K562 (cell line): ENCODE data around the gene MED14. TPM values are rescaled to one million over a fixed set of nuclear protein-coding genes. Genes with fewer than 3 reads are reported as not detected.

ENCODE experiments used
- ATAC-seq: fragments of 200-7000 bp; cut with Tn5 transposase; 3 replicates; pipeline ENCODE4 v1.9.1; 2020; ENCODE audit warnings: moderate library complexity
- BruUV-seq: library from RNA; stranded (reverse); fragments of 400-500 nt; replicated peaks from 2 replicates; lab custom pipeline; 2021; lab: Mats Ljungman, UMichigan
- CTCF ChIA-PET: fragments of 300-600 bp; formaldehyde crosslinking; extraction: SDS; loops from one replicate; lab custom pipeline; 2021; ENCODE audit warnings: low intra/inter-chr PET ratio; lab: Yijun Ruan, JAX
- POLR2A ChIA-PET: fragments of 300-600, 350-650 bp; sonication (Branson Sonifier 250); formaldehyde crosslinking; extraction: SDS; loops from one replicate; lab custom pipeline; 2021; ENCODE audit warnings: antibody characterized with exemption, inconsistent platforms; lab: Yijun Ruan, JAX
- DNase-seq, 4 experiments: peaks; one replicate each; pipeline versions ENCODE4 v3.0.0 to v3.0.0-alpha.2; 2011 to 2018; ENCODE audit warnings: low spot score in 3 of 4, mixed read lengths in 3 of 4; ENCODE audit errors: extremely low read depth in 1 of 4
- FAIRE-seq: peaks from 2 replicates; lab custom pipeline; 2011; peaks lifted over from hg19 to GRCh38; lab: Jason Lieb, UNC
- H2AFZ ChIP-seq: 2 replicates; pipeline ENCODE4 v1.6.0; 2011; ENCODE audit warnings: low read depth, low read length, control low read depth, inconsistent platforms
- H3K27ac ChIP-seq: fragments of 200-600 bp; 3 replicates; pipeline ENCODE4 v1.8.0; 2011; ENCODE audit warnings: low read depth, mild to moderate bottlenecking, control low read depth, inconsistent platforms, low read length, moderate library complexity, mixed read lengths; ENCODE audit errors: extremely low read depth
- H3K27me3 ChIP-seq, 2 experiments: fragments of 300-600 bp in 1 of 2; 2 replicates in 1 of 2; 3 replicates in 1 of 2; pipeline versions ENCODE4 v1.6.0 to v1.8.0; 2011; ENCODE audit warnings: inconsistent platforms in 2 of 2, low read length in 2 of 2, mild to moderate bottlenecking in 1 of 2, mixed read lengths in 1 of 2, moderate library complexity in 1 of 2; ENCODE audit not compliant: control insufficient read depth in 2 of 2, insufficient read depth in 2 of 2
- H3K36me3 ChIP-seq: fragments of 300-600 bp; 3 replicates; pipeline ENCODE4 v1.8.0; 2011; ENCODE audit warnings: mild to moderate bottlenecking, low read length, inconsistent platforms; ENCODE audit not compliant: control insufficient read depth, insufficient read depth
- H3K4me1 ChIP-seq, 2 experiments: fragments of 200-600 bp in 1 of 2; replicated peaks in 1 of 2; 2 replicates in 1 of 2; 3 replicates in 1 of 2; pipeline versions ENCODE4 v1.5.1 to v1.8.0; 2011; ENCODE audit warnings: inconsistent platforms in 2 of 2, low read length in 2 of 2, mild to moderate bottlenecking in 1 of 2, mixed read lengths in 1 of 2, moderate library complexity in 1 of 2; ENCODE audit not compliant: control insufficient read depth in 2 of 2, insufficient read depth in 2 of 2
- H3K4me2 ChIP-seq: 2 replicates; pipeline ENCODE4 v1.6.1; 2011; ENCODE audit warnings: low read length, control low read depth, inconsistent platforms, mixed read lengths; ENCODE audit not compliant: insufficient read depth
- H3K4me3 ChIP-seq: fragments of 200-600 bp; sonication (generic), shearing (Covaris generic); 2 replicates; pipeline ENCODE4 v1.5.1; 2016; ENCODE audit warnings: control low read depth, inconsistent platforms
- H3K79me2 ChIP-seq: fragments of 200-600 bp; 3 replicates; pipeline ENCODE4 v1.8.0; 2011; ENCODE audit warnings: low read length, inconsistent platforms; ENCODE audit not compliant: control insufficient read depth, insufficient read depth
- H3K9ac ChIP-seq, 2 experiments: 2 replicates each; pipeline versions ENCODE4 v1.6.0 to v1.6.1; 2011; ENCODE audit warnings: low read depth in 2 of 2, low read length in 2 of 2, control low read depth in 1 of 2, inconsistent platforms in 1 of 2, mild to moderate bottlenecking in 1 of 2, mixed read lengths in 1 of 2; ENCODE audit not compliant: insufficient read depth in 1 of 2
- H3K9me1 ChIP-seq: one replicate; pipeline ENCODE4 v1.6.0; 2011; ENCODE audit warnings: inconsistent platforms, mild to moderate bottlenecking, low read length, moderate library complexity; ENCODE audit not compliant: control insufficient read depth, insufficient read depth
- H3K9me3 ChIP-seq: replicated peaks from 2 replicates; pipeline ENCODE4 v1.5.1; 2011; ENCODE audit warnings: low read depth, low read length, inconsistent platforms; ENCODE audit not compliant: control insufficient read depth, insufficient read depth
- H4K20me1 ChIP-seq: replicated peaks from 2 replicates; pipeline ENCODE4 v1.6.1; 2011; ENCODE audit warnings: low read length, inconsistent platforms, mixed read lengths; ENCODE audit not compliant: control insufficient read depth, insufficient read depth
- BRD4 ChIP-seq: fragments of 200-600 bp; sonication (generic); IDR thresholded peaks from 2 replicates; pipeline ENCODE4 v1.6.1; 2017; ENCODE audit warnings: inconsistent platforms
- CBFA2T2 ChIP-seq: fragments of 450-650 bp; conservative IDR thresholded peaks from 2 replicates; pipeline ENCODE4 v1.6.1; 2017; ENCODE audit warnings: mild to moderate bottlenecking
- FOXK1 ChIP-seq: sonication (generic); formaldehyde crosslinking; IDR thresholded peaks from 2 replicates; pipeline ENCODE4 v1.8.0; 2022; ENCODE audit warnings: missing genetic modification reagents, mild to moderate bottlenecking, borderline replicate concordance
- KAT8 ChIP-seq: fragments of 450-650 bp; IDR thresholded peaks from 2 replicates; pipeline ENCODE4 v1.6.1; 2016; ENCODE audit warnings: low read depth, mild to moderate bottlenecking
- PRMT5 ChIP-seq: sonication (generic); formaldehyde crosslinking; IDR thresholded peaks from 2 replicates; pipeline ENCODE4 v1.5.0; 2020; ENCODE audit warnings: missing genetic modification reagents
- RBM17 ChIP-seq: fragments of 200-400 bp; formaldehyde crosslinking; IDR thresholded peaks from 2 replicates; pipeline ENCODE4 v1.6.1; 2017; ENCODE audit warnings: low read depth, mild to moderate bottlenecking, low read length, borderline replicate concordance
- TEAD1 ChIP-seq, 2 experiments: fragments of 450-650 bp in 1 of 2; sonication (generic) in 1 of 2; formaldehyde crosslinking; IDR thresholded peaks; 2 replicates each; pipeline versions ENCODE4 v1.4.0 to v1.8.0; 2020 to 2022; ENCODE audit warnings: mild to moderate bottlenecking in 2 of 2, missing genetic modification reagents in 1 of 2
- YBX1 ChIP-seq: fragments of 450-650 bp; IDR thresholded peaks from 2 replicates; pipeline ENCODE4 v1.7.1; 2016; ENCODE audit warnings: mild to moderate bottlenecking
- ZNF253 ChIP-seq: fragments of 250-450 bp; sonication (Bioruptor Pico); conservative IDR thresholded peaks from 2 replicates; pipeline ENCODE4 v1.6.1; 2021; ENCODE audit warnings: mild to moderate bottlenecking
- ZNF584 ChIP-seq: fragments of 200-800 bp; sonication (Bioruptor generic); IDR thresholded peaks from 2 replicates; pipeline ENCODE4 v1.6.1; 2016; ENCODE audit warnings: low read depth, mild to moderate bottlenecking, missing genetic modification characterization, missing compliant biosample characterization
- WGBS: fragments of 100-300 bp; shearing (Covaris generic); methylation state at CpG from one replicate; pipeline ENCODE4 v1.1.6; 2016; ENCODE audit warnings: low coverage, mixed read lengths; ENCODE audit not compliant: insufficient coverage; ENCODE audit errors: missing lambda C conversion rate; 5-methylcytosine and 5-hydroxymethylcytosine counted together
- in situ Hi-C: fragments of 300-500 bp; cut with MboI; formaldehyde crosslinking; loops from 4 replicates; pipeline ENCODE4 v1.15.0; 2018; ENCODE audit warnings: inconsistent platforms, mixed read lengths
- intact Hi-C: fragments of 100-400 bp; cut with micrococcal nuclease; formaldehyde crosslinking; loops from 2 replicates; pipeline ENCODE4 v1.14.2; 2022
- polyA plus RNA-seq, 8 experiments: library from polyadenylated mRNA; depleted of rRNA in 4 of 8; stranded (reverse) in 5 of 8; unstranded in 3 of 8; fragments of >200 nt; fragmentation: Nextera tagmentation in 2 of 8; fragmentation: Illumina TruSeq in 1 of 8; extraction: Ambion mirVana in 2 of 8; extraction: Trizol in 1 of 8; gene quantifications; 2 replicates each; pipeline versions ENCODE4 v1.2.1 to v1.2.3, GENCODE V29; 2011 to 2014; ENCODE audit warnings: inconsistent platforms in 1 of 8, missing spikeins in 1 of 8
- total RNA-seq, 7 experiments: library from RNA; depleted of rRNA in 6 of 7; stranded (reverse); fragments of >200 nt in 6 of 7; fragmentation: Illumina TruSeq in 2 of 7; extraction: Trizol in 2 of 7; gene quantifications; 2 replicates each; pipeline versions ENCODE4 v1.2.1 to v1.2.3, GENCODE V29; 2011 to 2021; ENCODE audit warnings: low replicate concordance in 1 of 7
- TF ChIP-seq, protein P1 (sequence below): fragments of 450-650 bp; formaldehyde crosslinking; IDR thresholded peaks from 2 replicates; pipeline ENCODE4 v1.4.0; 2020; ENCODE audit warnings: mild to moderate bottlenecking, moderate library complexity
- TF ChIP-seq, protein P2 (sequence below): sonication (generic); formaldehyde crosslinking; IDR thresholded peaks from 2 replicates; pipeline ENCODE4 v1.8.1; 2023; ENCODE audit warnings: mild to moderate bottlenecking, missing genetic modification reagents, moderate library complexity
- TF ChIP-seq, protein P3 (sequence below): sonication (generic); formaldehyde crosslinking; IDR thresholded peaks from 2 replicates; pipeline ENCODE4 v1.8.1; 2023; ENCODE audit warnings: mild to moderate bottlenecking, missing genetic modification reagents
- TF ChIP-seq, protein P4 (sequence below), 2 experiments: fragments of 250-450 bp in 1 of 2; fragments of 450-650 bp in 1 of 2; sonication (Bioruptor Pico) in 1 of 2; IDR thresholded peaks; 2 replicates each; pipeline versions ENCODE4 v1.6.1 to v1.8.0; 2016 to 2021; ENCODE audit warnings: mild to moderate bottlenecking in 2 of 2, moderate library complexity in 2 of 2, missing compliant biosample characterization in 1 of 2, missing genetic modification characterization in 1 of 2
- TF ChIP-seq, protein P5 (sequence below): fragments of 450-650 bp; formaldehyde crosslinking; IDR thresholded peaks from 2 replicates; pipeline ENCODE4 v1.4.0; 2020; ENCODE audit warnings: mild to moderate bottlenecking, moderate library complexity

MED14 gene
- total and polyA plus RNA-seq, 9 of the 15 experiments (the other 6 are each of a cell fraction or from before 2014, with no cell fraction given): 9.2 to 35.3 (median 18.7) TPM

DNA sequence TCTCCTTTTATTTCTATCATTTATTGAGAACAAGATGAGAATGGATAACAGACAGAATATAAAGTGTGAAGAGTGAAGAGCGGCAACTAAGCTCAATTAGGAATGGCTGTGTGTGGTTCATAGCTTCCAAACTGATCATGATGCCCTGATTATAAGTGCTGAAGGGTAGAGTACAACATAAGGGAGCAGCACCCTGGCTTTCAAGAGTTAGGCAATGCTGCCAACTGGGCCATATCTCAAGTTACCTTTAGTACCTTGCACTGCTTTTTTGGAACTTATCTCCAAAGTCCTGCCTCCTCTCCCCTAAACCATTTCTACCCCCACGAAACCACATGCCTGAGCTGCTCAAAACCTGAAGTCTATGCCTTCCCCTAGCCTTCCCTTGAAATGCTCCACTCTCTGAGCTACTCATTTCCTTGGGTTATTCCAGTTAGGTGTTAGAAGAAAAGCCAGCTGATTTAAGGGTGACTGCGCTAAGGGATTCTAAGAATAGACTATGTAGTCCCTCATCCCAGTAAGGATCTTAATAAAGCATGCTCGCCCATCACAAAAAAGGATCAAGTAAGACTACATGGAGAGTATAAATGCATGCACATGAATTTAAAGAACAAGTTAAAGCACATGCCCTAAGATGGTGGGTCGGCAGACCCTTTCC lies 29.6 kb downstream of the MED14 start:
- Histone ChIP-seq H3K27me3 (no peaks in the 10 kb centered on the region), H3K4me2 (no peak overlapping the region), H4K20me1 (no peaks in the 10 kb centered on the region), H3K4me3 (no peak overlapping the region), H3K9me3 (no peaks in the 10 kb centered on the region; the same call in 1 of the 2 replicates), H3K27ac (no peak overlapping the region), H2AFZ (no peak overlapping the region), H3K36me3 (peaks cover 43% of the 10 kb centered on the region; the same call in 2 of the 3 replicates), H3K79me2 (no peaks in the 10 kb centered on the region), H3K4me1 (no peaks in the 10 kb centered on the region), H3K9me1 (no peaks in the 10 kb centered on the region), H3K9ac (no peak overlapping the region)
- no peak for DNase-seq
- no peak for TF ChIP-seq ZNF253 (CRISPR knock-in tag)
- TF ChIP-seq RBM17: no peak
- no peak for TF ChIP-seq YBX1
- no peak for TF ChIP-seq KAT8
- no peak for TF ChIP-seq ZNF584
- TF ChIP-seq, protein P1, sequence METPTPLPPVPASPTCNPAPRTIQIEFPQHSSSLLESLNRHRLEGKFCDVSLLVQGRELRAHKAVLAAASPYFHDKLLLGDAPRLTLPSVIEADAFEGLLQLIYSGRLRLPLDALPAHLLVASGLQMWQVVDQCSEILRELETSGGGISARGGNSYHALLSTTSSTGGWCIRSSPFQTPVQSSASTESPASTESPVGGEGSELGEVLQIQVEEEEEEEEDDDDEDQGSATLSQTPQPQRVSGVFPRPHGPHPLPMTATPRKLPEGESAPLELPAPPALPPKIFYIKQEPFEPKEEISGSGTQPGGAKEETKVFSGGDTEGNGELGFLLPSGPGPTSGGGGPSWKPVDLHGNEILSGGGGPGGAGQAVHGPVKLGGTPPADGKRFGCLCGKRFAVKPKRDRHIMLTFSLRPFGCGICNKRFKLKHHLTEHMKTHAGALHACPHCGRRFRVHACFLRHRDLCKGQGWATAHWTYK (CRISPR knock-in tag): no peak
- no peak for TF ChIP-seq BRD4
- no peak for TF ChIP-seq PRMT5
- no peak for TF ChIP-seq FOXK1 (CRISPR knock-in tag)
- TF ChIP-seq CBFA2T2: no peak
- TF ChIP-seq, protein P2, sequence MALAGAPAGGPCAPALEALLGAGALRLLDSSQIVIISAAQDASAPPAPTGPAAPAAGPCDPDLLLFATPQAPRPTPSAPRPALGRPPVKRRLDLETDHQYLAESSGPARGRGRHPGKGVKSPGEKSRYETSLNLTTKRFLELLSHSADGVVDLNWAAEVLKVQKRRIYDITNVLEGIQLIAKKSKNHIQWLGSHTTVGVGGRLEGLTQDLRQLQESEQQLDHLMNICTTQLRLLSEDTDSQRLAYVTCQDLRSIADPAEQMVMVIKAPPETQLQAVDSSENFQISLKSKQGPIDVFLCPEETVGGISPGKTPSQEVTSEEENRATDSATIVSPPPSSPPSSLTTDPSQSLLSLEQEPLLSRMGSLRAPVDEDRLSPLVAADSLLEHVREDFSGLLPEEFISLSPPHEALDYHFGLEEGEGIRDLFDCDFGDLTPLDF (CRISPR knock-in tag): no peak
- TF ChIP-seq, protein P3, sequence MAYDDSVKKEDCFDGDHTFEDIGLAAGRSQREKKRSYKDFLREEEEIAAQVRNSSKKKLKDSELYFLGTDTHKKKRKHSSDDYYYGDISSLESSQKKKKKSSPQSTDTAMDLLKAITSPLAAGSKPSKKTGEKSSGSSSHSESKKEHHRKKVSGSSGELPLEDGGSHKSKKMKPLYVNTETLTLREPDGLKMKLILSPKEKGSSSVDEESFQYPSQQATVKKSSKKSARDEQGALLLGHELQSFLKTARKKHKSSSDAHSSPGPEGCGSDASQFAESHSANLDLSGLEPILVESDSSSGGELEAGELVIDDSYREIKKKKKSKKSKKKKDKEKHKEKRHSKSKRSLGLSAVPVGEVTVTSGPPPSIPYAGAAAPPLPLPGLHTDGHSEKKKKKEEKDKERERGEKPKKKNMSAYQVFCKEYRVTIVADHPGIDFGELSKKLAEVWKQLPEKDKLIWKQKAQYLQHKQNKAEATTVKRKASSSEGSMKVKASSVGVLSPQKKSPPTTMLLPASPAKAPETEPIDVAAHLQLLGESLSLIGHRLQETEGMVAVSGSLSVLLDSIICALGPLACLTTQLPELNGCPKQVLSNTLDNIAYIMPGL (CRISPR knock-in tag): no peak
- TF ChIP-seq, protein P4, sequence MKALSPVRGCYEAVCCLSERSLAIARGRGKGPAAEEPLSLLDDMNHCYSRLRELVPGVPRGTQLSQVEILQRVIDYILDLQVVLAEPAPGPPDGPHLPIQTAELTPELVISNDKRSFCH (CRISPR knock-in tag; IDR thresholded peaks at IDR 0.05): no peak
- TF ChIP-seq, protein P4 (tag; IDR thresholded peaks at IDR 0.05): no peak
- TF ChIP-seq, protein P5, sequence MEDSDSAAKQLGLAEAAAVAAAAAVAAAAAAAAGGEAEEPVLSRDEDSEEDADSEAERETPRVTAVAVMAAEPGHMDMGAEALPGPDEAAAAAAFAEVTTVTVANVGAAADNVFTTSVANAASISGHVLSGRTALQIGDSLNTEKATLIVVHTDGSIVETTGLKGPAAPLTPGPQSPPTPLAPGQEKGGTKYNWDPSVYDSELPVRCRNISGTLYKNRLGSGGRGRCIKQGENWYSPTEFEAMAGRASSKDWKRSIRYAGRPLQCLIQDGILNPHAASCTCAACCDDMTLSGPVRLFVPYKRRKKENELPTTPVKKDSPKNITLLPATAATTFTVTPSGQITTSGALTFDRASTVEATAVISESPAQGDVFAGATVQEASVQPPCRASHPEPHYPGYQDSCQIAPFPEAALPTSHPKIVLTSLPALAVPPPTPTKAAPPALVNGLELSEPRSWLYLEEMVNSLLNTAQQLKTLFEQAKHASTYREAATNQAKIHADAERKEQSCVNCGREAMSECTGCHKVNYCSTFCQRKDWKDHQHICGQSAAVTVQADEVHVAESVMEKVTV (CRISPR knock-in tag): no peak
- no peak for TF ChIP-seq TEAD1 (CRISPR knock-in tag; IDR thresholded peaks at IDR 0.05)
- FAIRE-seq: no peak
- no TSS peak for BruUV-seq
- ChIA-PET POLR2A (interaction anchor here (0.6 kb wide), 1 partner anchor 19 kb away, joined by 3 read pairs; no protein-coding TSS in a partner anchor), CTCF (no interaction called here)
- in situ Hi-C loops (no loop called here), intact Hi-C loops (no loop called here)
- WGBS: 80% methylated on average over 5 of the region's 5 CpGs
- ATAC-seq: no peak
